Caki2 (cell line): ENCODE results near the gene SAMD8. TPM values are rescaled to one million over a fixed set of nuclear protein-coding genes. Genes with fewer than 3 reads are reported as not detected.
"Not testable (repeated sequence)": the region's sequence is repeated elsewhere in the genome, so short reads cannot be mapped to it uniquely, and the experiment has no call there.

Experiments used
- DNase-seq: peaks from one replicate; pipeline ENCODE4 v3.0.0-alpha.2; 2015; ENCODE audit warnings: low read depth
- in situ Hi-C: cut with HindIII; loops from 2 replicates; pipeline ENCODE4 v1.10.0; 2016; ENCODE audit warnings: low sequenced_read_pairs, low pct_unique_long_range_greater_than_20kb, mixed read lengths
- total RNA-seq: library from RNA; depleted of rRNA; stranded (reverse); fragments of >200 nt; shearing (Covaris generic); gene quantifications from 2 replicates; pipeline ENCODE4 v1.2.3, GENCODE V29; 2014; ENCODE audit warnings: low replicate concordance

The SAMD8 gene
- total RNA-seq, 1 experiment from 2014 or later = 11.8 TPM

- no peak for DNase-seq
- in situ Hi-C loops = no loop called here
These were observed 64.6 kb downstream of the SAMD8 start for GRCh38 chr10:75176046-75176445.

- in situ Hi-C loops = no loop called here
- DNase-seq = no peak
These were observed 65.3 kb downstream of the SAMD8 start for GRCh38 chr10:75176736-75177135.

GRCh38 chr10:75179657-75180177 lies 68.3 kb downstream of the SAMD8 start:
- no peak for DNase-seq
- in situ Hi-C loops = no loop called here

GRCh38 chr10:75180592-75180991 lies 69.1 kb downstream of the SAMD8 start:
- DNase-seq = no peak
- in situ Hi-C loops = no loop called here

- DNase-seq = no peak
- in situ Hi-C loops = no loop called here
These were observed 69.6 kb downstream of the SAMD8 start for GRCh38 chr10:75181073-75181472.

- DNase-seq = no peak
- in situ Hi-C loops = no loop called here
These were observed 74.9 kb downstream of the SAMD8 start for GRCh38 chr10:75186310-75186709.

- DNase-seq = peak; percentile 52
- in situ Hi-C loops = no loop called here
These were observed 76.5 kb downstream of the SAMD8 start for GRCh38 chr10:75187961-75188426.

- DNase-seq, in situ Hi-C loops: not testable (repeated sequence)
These were observed 77.1 kb downstream of the SAMD8 start for GRCh38 chr10:75188522-75188921.

GRCh38 chr10:75189266-75190096 lies 78.0 kb downstream of the SAMD8 start:
- in situ Hi-C loops = no loop called here
- no peak for DNase-seq

- DNase-seq = peak; percentile 90
- in situ Hi-C loops = no loop called here
These were observed 80.5 kb downstream of the SAMD8 start for GRCh38 chr10:75191821-75192568.

- in situ Hi-C loops, DNase-seq: not testable (repeated sequence)
These were observed 83.2 kb downstream of the SAMD8 start for GRCh38 chr10:75194625-75195024.

GRCh38 chr10:75195035-75195763 lies 83.7 kb downstream of the SAMD8 start:
- DNase-seq = peak; percentile 32
- in situ Hi-C loops = no loop called here

- in situ Hi-C loops = no loop called here
- DNase-seq = no peak
These were observed 85.6 kb downstream of the SAMD8 start for GRCh38 chr10:75197066-75197465.

- in situ Hi-C loops = no loop called here
- no peak for DNase-seq
These were observed 86.5 kb downstream of the SAMD8 start for GRCh38 chr10:75197906-75198305.

GRCh38 chr10:75199949-75200348 lies 88.5 kb downstream of the SAMD8 start:
- in situ Hi-C loops, DNase-seq: not testable (repeated sequence)

- DNase-seq = peak; percentile 41
- in situ Hi-C loops = no loop called here
These were observed 90.4 kb downstream of the SAMD8 start for GRCh38 chr10:75201793-75202307.

GRCh38 chr10:75202321-75203045 lies 91.0 kb downstream of the SAMD8 start:
- in situ Hi-C loops = no loop called here
- no peak for DNase-seq
